ENCODE data around the gene GPHN.

DNA sequence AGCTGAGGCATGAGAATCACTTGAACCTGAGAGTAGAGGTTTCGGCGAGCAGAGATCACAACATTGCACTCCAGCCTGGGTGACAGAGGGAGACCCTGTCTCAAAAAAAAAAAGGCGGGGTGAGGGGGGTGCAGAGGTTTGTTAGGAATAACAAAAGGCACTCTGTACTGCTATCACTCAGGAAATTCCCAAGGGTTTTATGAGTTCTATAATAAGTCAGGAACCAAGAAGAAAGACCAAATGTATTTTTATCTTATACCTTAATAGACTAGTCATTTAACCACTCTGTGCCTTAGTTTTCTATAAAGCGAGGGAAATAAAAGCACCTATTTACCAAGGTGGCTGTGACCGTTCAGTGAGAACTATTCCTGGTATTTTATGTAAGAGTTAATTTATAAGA, 319.2 kb downstream of the GPHN start:
- TF ChIP-seq, protein P1, sequence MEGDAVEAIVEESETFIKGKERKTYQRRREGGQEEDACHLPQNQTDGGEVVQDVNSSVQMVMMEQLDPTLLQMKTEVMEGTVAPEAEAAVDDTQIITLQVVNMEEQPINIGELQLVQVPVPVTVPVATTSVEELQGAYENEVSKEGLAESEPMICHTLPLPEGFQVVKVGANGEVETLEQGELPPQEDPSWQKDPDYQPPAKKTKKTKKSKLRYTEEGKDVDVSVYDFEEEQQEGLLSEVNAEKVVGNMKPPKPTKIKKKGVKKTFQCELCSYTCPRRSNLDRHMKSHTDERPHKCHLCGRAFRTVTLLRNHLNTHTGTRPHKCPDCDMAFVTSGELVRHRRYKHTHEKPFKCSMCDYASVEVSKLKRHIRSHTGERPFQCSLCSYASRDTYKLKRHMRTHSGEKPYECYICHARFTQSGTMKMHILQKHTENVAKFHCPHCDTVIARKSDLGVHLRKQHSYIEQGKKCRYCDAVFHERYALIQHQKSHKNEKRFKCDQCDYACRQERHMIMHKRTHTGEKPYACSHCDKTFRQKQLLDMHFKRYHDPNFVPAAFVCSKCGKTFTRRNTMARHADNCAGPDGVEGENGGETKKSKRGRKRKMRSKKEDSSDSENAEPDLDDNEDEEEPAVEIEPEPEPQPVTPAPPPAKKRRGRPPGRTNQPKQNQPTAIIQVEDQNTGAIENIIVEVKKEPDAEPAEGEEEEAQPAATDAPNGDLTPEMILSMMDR (IDR thresholded peaks at IDR 0.05): no peak
- no peak for TF ChIP-seq POLR2A (IDR thresholded peaks at IDR 0.05)

All from right lobe of liver (tissue), 4 donors.